22Rv1 (cell line): Measurements from ENCODE around the gene COMT.

Source experiments
- ZFX ChIP-seq: fragments of 450-650 bp; IDR thresholded peaks from 2 replicates; pipeline ENCODE4 v1.6.1; 2017; ENCODE audit warnings: antibody characterized with exemption, borderline replicate concordance
- TF ChIP-seq, protein P1 (sequence below): fragments of 450-650 bp; IDR thresholded peaks from 2 replicates; pipeline ENCODE4 v1.5.1; 2017; ENCODE audit warnings: mild to moderate bottlenecking

DNA sequence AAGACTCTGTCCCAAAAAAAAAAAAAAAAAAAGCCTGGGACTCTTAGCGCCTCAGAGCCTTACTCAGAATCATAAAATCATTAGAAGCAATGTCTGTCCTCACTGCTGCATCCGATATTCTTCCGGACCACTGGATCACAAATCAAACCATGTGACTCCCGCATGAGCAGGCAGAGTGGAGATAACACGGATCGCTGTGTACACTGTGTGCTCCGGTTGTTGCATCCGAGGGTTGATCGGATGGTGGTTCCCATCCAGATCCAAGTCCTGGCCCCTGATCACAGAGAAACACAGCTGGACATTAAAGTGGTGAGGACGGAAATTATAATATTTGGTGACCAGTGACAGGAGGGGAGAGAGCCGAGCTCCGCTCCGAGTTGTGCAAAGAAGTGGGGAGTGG is 9.8 kb downstream of the COMT start:
- TF ChIP-seq, protein P1, sequence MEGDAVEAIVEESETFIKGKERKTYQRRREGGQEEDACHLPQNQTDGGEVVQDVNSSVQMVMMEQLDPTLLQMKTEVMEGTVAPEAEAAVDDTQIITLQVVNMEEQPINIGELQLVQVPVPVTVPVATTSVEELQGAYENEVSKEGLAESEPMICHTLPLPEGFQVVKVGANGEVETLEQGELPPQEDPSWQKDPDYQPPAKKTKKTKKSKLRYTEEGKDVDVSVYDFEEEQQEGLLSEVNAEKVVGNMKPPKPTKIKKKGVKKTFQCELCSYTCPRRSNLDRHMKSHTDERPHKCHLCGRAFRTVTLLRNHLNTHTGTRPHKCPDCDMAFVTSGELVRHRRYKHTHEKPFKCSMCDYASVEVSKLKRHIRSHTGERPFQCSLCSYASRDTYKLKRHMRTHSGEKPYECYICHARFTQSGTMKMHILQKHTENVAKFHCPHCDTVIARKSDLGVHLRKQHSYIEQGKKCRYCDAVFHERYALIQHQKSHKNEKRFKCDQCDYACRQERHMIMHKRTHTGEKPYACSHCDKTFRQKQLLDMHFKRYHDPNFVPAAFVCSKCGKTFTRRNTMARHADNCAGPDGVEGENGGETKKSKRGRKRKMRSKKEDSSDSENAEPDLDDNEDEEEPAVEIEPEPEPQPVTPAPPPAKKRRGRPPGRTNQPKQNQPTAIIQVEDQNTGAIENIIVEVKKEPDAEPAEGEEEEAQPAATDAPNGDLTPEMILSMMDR: no peak
- TF ChIP-seq ZFX: no peak
